ENCODE data around the gene GIMAP4. TPM values are rescaled to one million over a fixed set of nuclear protein-coding genes. Genes with fewer than 3 reads are reported as not detected.

Gene GIMAP4
- total and polyA plus RNA-seq, 2 donors (not counting 1 experiment from before 2014, with no cell fraction given) = not detected

GRCh38 chr7:150562919-150563318 lies 4.3 kb upstream of the GIMAP4 start:
- H3K4me3 ChIP-seq (replicated peaks in 1 of 4; ENCODE audit: control extremely low read depth in 1 of 4, insufficient read depth in 1 of 4, low read depth in 3 of 4, low read length in 4 of 4) = no peak overlapping the region
- TF ChIP-seq, protein P1, sequence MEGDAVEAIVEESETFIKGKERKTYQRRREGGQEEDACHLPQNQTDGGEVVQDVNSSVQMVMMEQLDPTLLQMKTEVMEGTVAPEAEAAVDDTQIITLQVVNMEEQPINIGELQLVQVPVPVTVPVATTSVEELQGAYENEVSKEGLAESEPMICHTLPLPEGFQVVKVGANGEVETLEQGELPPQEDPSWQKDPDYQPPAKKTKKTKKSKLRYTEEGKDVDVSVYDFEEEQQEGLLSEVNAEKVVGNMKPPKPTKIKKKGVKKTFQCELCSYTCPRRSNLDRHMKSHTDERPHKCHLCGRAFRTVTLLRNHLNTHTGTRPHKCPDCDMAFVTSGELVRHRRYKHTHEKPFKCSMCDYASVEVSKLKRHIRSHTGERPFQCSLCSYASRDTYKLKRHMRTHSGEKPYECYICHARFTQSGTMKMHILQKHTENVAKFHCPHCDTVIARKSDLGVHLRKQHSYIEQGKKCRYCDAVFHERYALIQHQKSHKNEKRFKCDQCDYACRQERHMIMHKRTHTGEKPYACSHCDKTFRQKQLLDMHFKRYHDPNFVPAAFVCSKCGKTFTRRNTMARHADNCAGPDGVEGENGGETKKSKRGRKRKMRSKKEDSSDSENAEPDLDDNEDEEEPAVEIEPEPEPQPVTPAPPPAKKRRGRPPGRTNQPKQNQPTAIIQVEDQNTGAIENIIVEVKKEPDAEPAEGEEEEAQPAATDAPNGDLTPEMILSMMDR (conservative IDR thresholded peaks at IDR 0.05 in 1 of 2, IDR thresholded peaks at IDR 0.05 in 1 of 2; ENCODE audit: low read depth in 1 of 2, low read length in 2 of 2) = no peak
- TF ChIP-seq EZH2 (IDR thresholded peaks at IDR 0.05; ENCODE audit: low read length, missing control alignments) = no peak
- H3K79me2 ChIP-seq (ENCODE audit: control insufficient read depth, insufficient read depth, low read length) = no peaks in the 10 kb centered on the region
- DNase-seq (ENCODE audit: low read depth in 2 of 2) = no peak
- no peak overlapping the region for H3K9ac ChIP-seq (ENCODE audit: insufficient read depth, low read length)
- no peaks in the 10 kb centered on the region for H3K9me3 ChIP-seq (ENCODE audit: control insufficient read depth, insufficient read depth, low read depth, low read length)
- H3K4me2 ChIP-seq (ENCODE audit: extremely low read depth, insufficient read depth, low read length) = no peak overlapping the region
- H3K4me1 ChIP-seq (ENCODE audit: control insufficient read depth, extremely low read depth, insufficient read depth, low read length) = no peaks in the 10 kb centered on the region
- no peaks in the 10 kb centered on the region for H3K27me3 ChIP-seq (ENCODE audit: control insufficient read depth, insufficient read depth, low read length)
- H3K36me3 ChIP-seq (ENCODE audit: control insufficient read depth, insufficient read depth, low read length) = no peaks in the 10 kb centered on the region
- H2AFZ ChIP-seq (ENCODE audit: low read length) = no peak overlapping the region
- H3K27ac ChIP-seq (ENCODE audit: insufficient read depth, low read length) = no peak overlapping the region
- H4K20me1 ChIP-seq (ENCODE audit: control insufficient read depth, extremely low read depth, insufficient read depth, low read length) = no peaks in the 10 kb centered on the region

- Histone ChIP-seq H3K9ac (ENCODE audit: insufficient read depth, low read length) (no peak overlapping the region), H3K4me2 (ENCODE audit: extremely low read depth, insufficient read depth, low read length) (no peak overlapping the region), H4K20me1 (ENCODE audit: control insufficient read depth, extremely low read depth, insufficient read depth, low read length) (no peaks in the 10 kb centered on the region), H3K4me3 (replicated peaks in 1 of 4; ENCODE audit: control extremely low read depth in 1 of 4, insufficient read depth in 1 of 4, low read depth in 3 of 4, low read length in 4 of 4) (no peak overlapping the region), H2AFZ (ENCODE audit: low read length) (no peak overlapping the region), H3K27ac (ENCODE audit: insufficient read depth, low read length) (no peak overlapping the region), H3K79me2 (ENCODE audit: control insufficient read depth, insufficient read depth, low read length) (no peaks in the 10 kb centered on the region), H3K27me3 (ENCODE audit: control insufficient read depth, insufficient read depth, low read length) (no peaks in the 10 kb centered on the region), H3K9me3 (ENCODE audit: control insufficient read depth, insufficient read depth, low read depth, low read length) (no peaks in the 10 kb centered on the region), H3K36me3 (ENCODE audit: control insufficient read depth, insufficient read depth, low read length) (no peaks in the 10 kb centered on the region), H3K4me1 (ENCODE audit: control insufficient read depth, extremely low read depth, insufficient read depth, low read length) (no peaks in the 10 kb centered on the region)
- TF ChIP-seq, protein P1 (conservative IDR thresholded peaks at IDR 0.05 in 1 of 2, IDR thresholded peaks at IDR 0.05 in 1 of 2; ENCODE audit: low read depth in 1 of 2, low read length in 2 of 2) = no peak
- TF ChIP-seq EZH2 (IDR thresholded peaks at IDR 0.05; ENCODE audit: low read length, missing control alignments) = no peak
- no peak for DNase-seq (ENCODE audit: low read depth in 2 of 2)
Measured at GRCh38 chr7:150564006-150564405, 3.2 kb upstream of the GIMAP4 start.

GRCh38 chr7:150564566-150564965 lies 2.6 kb upstream of the GIMAP4 start:
- no peak for DNase-seq (ENCODE audit: low read depth in 2 of 2)
- Histone ChIP-seq H3K4me2 (ENCODE audit: extremely low read depth, insufficient read depth, low read length) (no peak overlapping the region), H2AFZ (ENCODE audit: low read length) (no peak overlapping the region), H3K4me3 (replicated peaks in 1 of 4; ENCODE audit: control extremely low read depth in 1 of 4, insufficient read depth in 1 of 4, low read depth in 3 of 4, low read length in 4 of 4) (no peak overlapping the region), H3K27ac (ENCODE audit: insufficient read depth, low read length) (no peak overlapping the region), H3K79me2 (ENCODE audit: control insufficient read depth, insufficient read depth, low read length) (no peaks in the 10 kb centered on the region), H3K36me3 (ENCODE audit: control insufficient read depth, insufficient read depth, low read length) (no peaks in the 10 kb centered on the region), H3K9me3 (ENCODE audit: control insufficient read depth, insufficient read depth, low read depth, low read length) (no peaks in the 10 kb centered on the region), H4K20me1 (ENCODE audit: control insufficient read depth, extremely low read depth, insufficient read depth, low read length) (no peaks in the 10 kb centered on the region), H3K27me3 (ENCODE audit: control insufficient read depth, insufficient read depth, low read length) (no peaks in the 10 kb centered on the region), H3K9ac (ENCODE audit: insufficient read depth, low read length) (no peak overlapping the region), H3K4me1 (ENCODE audit: control insufficient read depth, extremely low read depth, insufficient read depth, low read length) (no peaks in the 10 kb centered on the region)
- TF ChIP-seq, protein P1 (conservative IDR thresholded peaks at IDR 0.05 in 1 of 2, IDR thresholded peaks at IDR 0.05 in 1 of 2; ENCODE audit: low read depth in 1 of 2, low read length in 2 of 2) = no peak
- TF ChIP-seq EZH2 (IDR thresholded peaks at IDR 0.05; ENCODE audit: low read length, missing control alignments) = no peak

Measured in fibroblast of lung (primary cell).